ENCODE data around the gene ARL4C.

GRCh38 chr2:234479465-234479864 is 17.4 kb downstream of the ARL4C start:
- no peak for TF ChIP-seq YY1 (IDR thresholded peaks at IDR 0.05; ENCODE audit: insufficient read depth, insufficient read length)
- no peak for TF ChIP-seq SUZ12 (IDR thresholded peaks at IDR 0.05; ENCODE audit: extremely low read depth, insufficient read depth, insufficient read length)
- TF ChIP-seq ZNF274 (IDR thresholded peaks at IDR 0.05; ENCODE audit: low read depth, low read length) = no peak
